GM23248 (cell line): Measurements from ENCODE around the gene ACIN1.

ENCODE experiments used
- EZH2 ChIP-seq: fragments of 200-600 bp; sonication (generic); IDR thresholded peaks from 2 replicates; pipeline ENCODE4 v1.6.1; 2018; ENCODE audit warnings: antibody characterized with exemption, mild to moderate bottlenecking; ENCODE audit not compliant: insufficient read depth, poor library complexity, severe bottlenecking
- EZH2phosphoT487 ChIP-seq: fragments of 200-600 bp; sonication (generic); IDR thresholded peaks from 2 replicates; pipeline ENCODE4 v1.6.1; 2018; ENCODE audit warnings: antibody characterized with exemption, moderate library complexity, mild to moderate bottlenecking, low read depth; ENCODE audit not compliant: insufficient read depth

DNA sequence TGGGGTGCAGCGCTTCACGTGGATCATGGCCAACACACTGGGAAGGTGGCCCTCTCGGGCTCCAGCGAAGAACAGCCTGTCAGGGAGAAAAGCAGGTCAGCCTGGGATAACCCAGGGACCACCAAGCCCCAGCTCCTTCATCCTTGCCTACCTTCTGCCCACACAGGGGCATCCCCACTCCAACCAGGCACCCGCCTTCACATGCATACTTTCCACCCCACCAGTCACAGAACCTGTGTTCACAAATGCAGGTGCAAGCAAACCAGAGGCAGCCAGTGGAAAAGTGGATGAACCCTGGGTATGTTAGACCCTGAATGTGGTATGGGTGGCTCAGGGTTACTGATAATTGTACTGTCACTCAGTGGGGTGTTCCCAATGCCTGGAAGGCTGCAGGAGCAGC lies 36.5 kb upstream of the ACIN1 start:
- no peak for TF ChIP-seq EZH2
- TF ChIP-seq EZH2phosphoT487, result no peak
